Lower leg skin (tissue), 3 donors: ENCODE data around the gene SLC22A23.
"Not testable (repeated sequence)": the region's sequence is repeated elsewhere in the genome, so short reads cannot be mapped to it uniquely, and the experiment has no call there.

Source experiments
- POLR2A ChIP-seq, 2 donors: fragments of 450-650 bp; IDR thresholded peaks; one replicate each; pipeline ENCODE4 v1.6.1; 2016 to 2017; ENCODE audit warnings: antibody characterized with exemption in 2 of 2, mild to moderate bottlenecking in 1 of 2, moderate library complexity in 1 of 2
- TF ChIP-seq, protein P1 (sequence below), 3 donors: fragments of 450-650 bp; IDR thresholded peaks; one replicate each; pipeline ENCODE4 v1.5.1; 2016; ENCODE audit warnings: antibody characterized with exemption in 3 of 3, mild to moderate bottlenecking in 3 of 3, moderate library complexity in 2 of 3

DNA sequence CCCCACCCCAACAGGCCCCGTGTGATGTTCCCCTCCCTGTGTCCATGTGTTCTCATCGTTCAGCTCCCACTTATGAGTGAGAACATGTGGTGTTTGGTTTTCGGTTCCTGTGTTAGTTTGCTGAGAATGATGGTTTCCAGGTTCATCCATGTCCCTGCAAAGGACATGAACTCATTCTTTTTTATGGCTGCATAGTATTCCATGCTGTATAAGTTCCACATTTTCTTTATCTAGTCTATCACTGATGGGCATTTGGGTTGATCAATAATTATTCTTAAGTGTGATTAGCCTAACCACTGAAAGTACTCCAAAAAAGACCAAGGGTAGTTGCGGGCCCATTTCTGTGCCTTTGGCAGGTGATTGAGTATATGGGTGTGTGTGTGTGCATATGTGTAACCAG lies 215.1 kb downstream of the SLC22A23 start:
- TF ChIP-seq, protein P1, sequence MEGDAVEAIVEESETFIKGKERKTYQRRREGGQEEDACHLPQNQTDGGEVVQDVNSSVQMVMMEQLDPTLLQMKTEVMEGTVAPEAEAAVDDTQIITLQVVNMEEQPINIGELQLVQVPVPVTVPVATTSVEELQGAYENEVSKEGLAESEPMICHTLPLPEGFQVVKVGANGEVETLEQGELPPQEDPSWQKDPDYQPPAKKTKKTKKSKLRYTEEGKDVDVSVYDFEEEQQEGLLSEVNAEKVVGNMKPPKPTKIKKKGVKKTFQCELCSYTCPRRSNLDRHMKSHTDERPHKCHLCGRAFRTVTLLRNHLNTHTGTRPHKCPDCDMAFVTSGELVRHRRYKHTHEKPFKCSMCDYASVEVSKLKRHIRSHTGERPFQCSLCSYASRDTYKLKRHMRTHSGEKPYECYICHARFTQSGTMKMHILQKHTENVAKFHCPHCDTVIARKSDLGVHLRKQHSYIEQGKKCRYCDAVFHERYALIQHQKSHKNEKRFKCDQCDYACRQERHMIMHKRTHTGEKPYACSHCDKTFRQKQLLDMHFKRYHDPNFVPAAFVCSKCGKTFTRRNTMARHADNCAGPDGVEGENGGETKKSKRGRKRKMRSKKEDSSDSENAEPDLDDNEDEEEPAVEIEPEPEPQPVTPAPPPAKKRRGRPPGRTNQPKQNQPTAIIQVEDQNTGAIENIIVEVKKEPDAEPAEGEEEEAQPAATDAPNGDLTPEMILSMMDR (IDR thresholded peaks at IDR 0.05): not testable (repeated sequence)
- TF ChIP-seq POLR2A (IDR thresholded peaks at IDR 0.05): not testable (repeated sequence)
